ENCODE measurements around the gene PRDM1.
A peak's percentile ranks its signal among the peaks of the same experiment; 100 is the strongest.

The PRDM1 gene

GRCh38 chr6:106072501-106073090, 13.5 kb upstream of the PRDM1 start:
- DNase-seq: no peak

- DNase-seq: no peak
Measured at GRCh38 chr6:106074146-106074545, 12.0 kb upstream of the PRDM1 start.

GRCh38 chr6:106076139-106076538, 10.0 kb upstream of the PRDM1 start:
- no peak for DNase-seq

- no peak for DNase-seq
Measured at GRCh38 chr6:106077170-106077569, 9.0 kb upstream of the PRDM1 start.

GRCh38 chr6:106077881-106078280, 8.3 kb upstream of the PRDM1 start:
- no peak for DNase-seq

- DNase-seq: no peak
Measured at GRCh38 chr6:106079961-106080762, 6.0 kb upstream of the PRDM1 start.

GRCh38 chr6:106080763-106081095, 5.4 kb upstream of the PRDM1 start:
- DNase-seq: no peak

GRCh38 chr6:106081715-106082114, 4.4 kb upstream of the PRDM1 start:
- DNase-seq: no peak

GRCh38 chr6:106082735-106083398, 3.3 kb upstream of the PRDM1 start:
- peak; percentile 23 for DNase-seq

GRCh38 chr6:106083618-106084017, 2.5 kb upstream of the PRDM1 start:
- DNase-seq: peak; percentile 29

- DNase-seq: peak; percentile 30
Measured at GRCh38 chr6:106084106-106084988, 1.8 kb upstream of the PRDM1 start.

GRCh38 chr6:106084989-106085691, 996 bp upstream of the PRDM1 start:
- DNase-seq: no peak

- no peak for DNase-seq
Measured at GRCh38 chr6:106085692-106085983, 498 bp upstream of the PRDM1 start.

- no peak for DNase-seq
Measured at GRCh38 chr6:106086814-106087175, 659 bp downstream of the PRDM1 start.

- no peak for DNase-seq
Measured at GRCh38 chr6:106087548-106088325, 1.6 kb downstream of the PRDM1 start.

GRCh38 chr6:106090001-106090400, 3.9 kb downstream of the PRDM1 start:
- no peak for DNase-seq

- DNase-seq: no peak
Measured at GRCh38 chr6:106092279-106092678, 6.1 kb downstream of the PRDM1 start.

GRCh38 chr6:106094261-106094963, 8.3 kb downstream of the PRDM1 start:
- DNase-seq: no peak

- DNase-seq: no peak
Measured at GRCh38 chr6:106094964-106095335, 8.8 kb downstream of the PRDM1 start.

GRCh38 chr6:106097411-106098231, 11.5 kb downstream of the PRDM1 start:
- DNase-seq: peak; percentile 62
